ENCODE measurements around the gene IKBKG.

The IKBKG gene

GRCh38 chrX:154512879-154513553, 34.4 kb upstream of the IKBKG start:
- Histone ChIP-seq H3K9ac (ENCODE audit: low read length) (no peak overlapping the region), H3K9me3 (ENCODE audit: control insufficient read depth, low read depth, low read length) (peaks cover 4% of the 10 kb centered on the region), H3K27ac (ENCODE audit: low read length) (no peak overlapping the region)

GRCh38 chrX:154513716-154514115, 33.7 kb upstream of the IKBKG start:
- H3K27me3 ChIP-seq (ENCODE audit: control insufficient read depth, insufficient read depth, low read length) = no peaks in the 10 kb centered on the region
- H3K4me1 ChIP-seq (ENCODE audit: control insufficient read depth, low read depth, low read length) = peaks cover 3% of the 10 kb centered on the region
- H3K4me3 ChIP-seq (ENCODE audit: low read length) = no peak overlapping the region
- no peak overlapping the region for H3K27ac ChIP-seq (ENCODE audit: low read length)
- H3K36me3 ChIP-seq (ENCODE audit: control insufficient read depth, low read depth, low read length) = no peaks in the 10 kb centered on the region
- H3K9ac ChIP-seq (ENCODE audit: low read length) = no peak overlapping the region
- H3K9me3 ChIP-seq (ENCODE audit: control insufficient read depth, low read depth, low read length) = peaks cover 4% of the 10 kb centered on the region

More at GRCh38 chrX:154512879-154513553, 34.4 kb upstream of the IKBKG start:
- Histone ChIP-seq H3K4me1 (ENCODE audit: control insufficient read depth, low read depth, low read length) (peaks cover 3% of the 10 kb centered on the region), H3K27me3 (ENCODE audit: control insufficient read depth, insufficient read depth, low read length) (no peaks in the 10 kb centered on the region), H3K4me3 (ENCODE audit: low read length) (no peak overlapping the region), H3K36me3 (ENCODE audit: control insufficient read depth, low read depth, low read length) (no peaks in the 10 kb centered on the region)

DNA sequence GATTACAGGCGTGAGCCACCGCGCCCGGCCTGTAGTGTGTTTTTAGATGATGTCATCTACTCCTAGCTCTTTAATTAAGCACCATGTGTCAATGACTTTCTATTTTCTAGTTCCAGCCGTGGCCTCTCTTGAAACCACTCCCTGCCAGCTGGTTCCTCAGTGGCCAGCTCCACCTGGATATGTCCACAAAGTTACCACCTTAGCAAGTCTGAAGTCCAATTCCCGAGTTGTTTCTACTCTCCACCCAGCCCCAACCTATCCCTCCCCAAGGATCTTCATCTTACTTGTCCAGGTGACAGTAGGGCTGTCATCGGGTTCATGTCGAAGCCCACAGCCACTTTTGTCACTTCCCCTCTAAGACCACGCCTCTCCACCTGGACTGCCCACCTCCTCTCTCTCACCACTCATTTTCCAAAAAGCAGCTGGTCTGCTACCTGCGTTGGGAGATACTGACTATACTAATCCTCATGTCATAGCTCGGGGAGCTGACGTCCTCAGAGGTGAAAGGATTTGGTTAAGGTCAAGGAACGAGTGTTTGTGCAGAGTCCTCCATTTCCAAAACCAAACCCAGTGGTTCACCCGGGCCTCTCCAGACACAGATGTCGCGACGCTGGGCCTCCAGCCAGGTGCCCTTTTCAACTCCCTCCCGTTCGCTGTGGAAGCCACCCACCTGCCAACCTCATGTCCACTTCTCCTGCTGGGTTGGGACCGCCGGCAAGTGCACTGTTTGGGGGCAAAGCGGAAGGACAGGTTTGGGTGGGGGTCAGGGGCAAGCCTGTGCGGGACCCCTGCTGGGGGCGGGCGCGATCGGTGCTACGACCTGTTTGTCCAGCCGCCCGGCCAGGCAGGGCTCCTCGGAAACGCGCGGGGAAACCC, 32.1 kb upstream of the IKBKG start:
- Histone ChIP-seq H3K9ac (ENCODE audit: low read length) (peak overlapping the region; percentile 61), H3K4me1 (ENCODE audit: control insufficient read depth, low read depth, low read length) (peaks cover 3% of the 10 kb centered on the region), H3K9me3 (ENCODE audit: control insufficient read depth, low read depth, low read length) (no peaks in the 10 kb centered on the region), H3K27me3 (ENCODE audit: control insufficient read depth, insufficient read depth, low read length) (no peaks in the 10 kb centered on the region), H3K36me3 (ENCODE audit: control insufficient read depth, low read depth, low read length) (no peaks in the 10 kb centered on the region), H3K27ac (ENCODE audit: low read length) (no peak overlapping the region), H3K4me3 (ENCODE audit: low read length) (peak overlapping the region; percentile 65)

DNA sequence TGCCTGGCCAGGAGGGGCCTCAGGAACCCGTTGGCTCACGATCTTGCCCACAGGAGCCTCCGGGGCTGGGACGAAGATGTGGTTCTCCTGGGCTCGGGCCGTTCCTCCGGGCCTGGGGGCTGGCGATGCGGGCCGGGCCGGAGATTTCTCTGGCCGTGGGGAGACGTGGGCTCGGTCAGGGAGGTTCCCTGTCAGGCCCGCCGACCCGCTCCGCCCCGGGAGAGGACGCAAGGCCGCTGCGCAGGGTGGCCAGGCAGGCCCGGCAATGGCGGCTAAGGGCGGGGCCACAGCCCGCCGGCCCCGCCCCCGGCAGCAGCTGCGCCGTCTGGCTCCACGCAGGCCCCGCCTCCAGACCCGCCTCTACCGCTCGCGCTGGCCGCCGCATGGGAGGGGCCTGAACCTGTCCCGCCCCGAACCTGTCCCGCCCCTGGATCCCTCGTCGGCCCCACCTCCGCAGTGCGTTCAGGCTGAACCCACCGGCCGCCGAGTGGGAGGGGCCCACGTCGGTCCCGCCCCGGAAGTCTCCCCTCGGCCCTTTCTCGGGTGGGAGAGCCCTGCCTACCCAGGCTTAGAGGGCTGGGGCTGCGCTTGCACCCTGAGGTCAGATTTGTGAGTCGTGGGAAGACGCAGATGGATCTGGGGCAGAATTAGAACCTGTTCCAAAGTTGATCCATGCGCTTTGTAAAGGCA, 31.3 kb upstream of the IKBKG start, which contains the start of gene FAM3A:
Gene FAM3A (minus strand): TSS at position 267 of the 690 bp plus-strand sequence. CDS start 460 bp downstream, outside the sequence.
- peaks cover 3% of the 10 kb centered on the region for H3K4me1 ChIP-seq (ENCODE audit: control insufficient read depth, low read depth, low read length)
- no peaks in the 10 kb centered on the region for H3K27me3 ChIP-seq (ENCODE audit: control insufficient read depth, insufficient read depth, low read length)
- H3K27ac ChIP-seq (ENCODE audit: low read length) = no peak within 1 kb of the TSS
- H3K9me3 ChIP-seq (ENCODE audit: control insufficient read depth, low read depth, low read length) = no peaks in the 10 kb centered on the region
- H3K4me3 ChIP-seq (ENCODE audit: low read length) = peak within 1 kb of the TSS; percentile 65
- H3K36me3 ChIP-seq (ENCODE audit: control insufficient read depth, low read depth, low read length) = no peaks in the 10 kb centered on the region
- H3K9ac ChIP-seq (ENCODE audit: low read length) = peak within 1 kb of the TSS; percentile 61

DNA sequence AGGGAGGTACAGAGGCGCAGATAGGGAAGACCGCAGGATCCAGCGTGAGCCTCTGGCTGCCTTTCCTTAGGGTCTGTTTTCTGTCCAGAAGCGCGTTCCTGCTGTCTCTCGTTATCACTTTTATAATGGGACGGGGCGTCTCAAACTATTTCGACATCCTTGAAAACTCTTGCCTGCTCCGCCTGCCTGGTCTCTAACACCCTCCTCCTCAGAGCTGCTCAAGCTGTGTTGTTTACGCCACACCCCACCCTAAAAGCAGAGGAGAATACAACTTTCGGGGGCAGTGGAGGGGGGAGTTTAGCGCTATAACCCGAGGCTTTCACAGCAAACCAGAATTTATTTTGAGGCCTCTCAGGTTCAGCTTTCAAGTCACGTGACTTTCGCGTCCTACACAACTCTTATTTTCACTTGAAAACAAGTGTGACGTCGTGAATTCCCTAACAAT, 30.7 kb upstream of the IKBKG start:
- no peaks in the 10 kb centered on the region for H3K27me3 ChIP-seq (ENCODE audit: control insufficient read depth, insufficient read depth, low read length)
- no peaks in the 10 kb centered on the region for H3K36me3 ChIP-seq (ENCODE audit: control insufficient read depth, low read depth, low read length)
- peak overlapping the region; percentile 47 for H3K9ac ChIP-seq (ENCODE audit: low read length)
- H3K27ac ChIP-seq (ENCODE audit: low read length) = no peak overlapping the region
- peaks cover 3% of the 10 kb centered on the region for H3K4me1 ChIP-seq (ENCODE audit: control insufficient read depth, low read depth, low read length)
- peak overlapping the region; percentile 52 for H3K4me3 ChIP-seq (ENCODE audit: low read length)
- H3K9me3 ChIP-seq (ENCODE audit: control insufficient read depth, low read depth, low read length) = no peaks in the 10 kb centered on the region

- Histone ChIP-seq H3K4me3 (ENCODE audit: low read length) (peak overlapping the region; percentile 52), H3K9me3 (ENCODE audit: control insufficient read depth, low read depth, low read length) (peaks cover under 1% of the 10 kb centered on the region), H3K36me3 (ENCODE audit: control insufficient read depth, low read depth, low read length) (no peaks in the 10 kb centered on the region), H3K4me1 (ENCODE audit: control insufficient read depth, low read depth, low read length) (peaks cover 3% of the 10 kb centered on the region), H3K27ac (ENCODE audit: low read length) (no peak overlapping the region), H3K27me3 (ENCODE audit: control insufficient read depth, insufficient read depth, low read length) (peaks cover 2% of the 10 kb centered on the region), H3K9ac (ENCODE audit: low read length) (peak overlapping the region; percentile 47)
These were observed 30.2 kb upstream of the IKBKG start for GRCh38 chrX:154517101-154517781.

GRCh38 chrX:154519389-154519788, 28.0 kb upstream of the IKBKG start:
- no peak overlapping the region for H3K4me3 ChIP-seq (ENCODE audit: low read length)

GRCh38 chrX:154525606-154526490, 21.6 kb upstream of the IKBKG start:
- Histone ChIP-seq H3K9ac (ENCODE audit: low read length) (no peak overlapping the region), H3K4me1 (ENCODE audit: control insufficient read depth, low read depth, low read length) (no peaks in the 10 kb centered on the region), H3K27me3 (ENCODE audit: control insufficient read depth, insufficient read depth, low read length) (peaks cover 39% of the 10 kb centered on the region), H3K36me3 (ENCODE audit: control insufficient read depth, low read depth, low read length) (no peaks in the 10 kb centered on the region), H3K9me3 (ENCODE audit: control insufficient read depth, low read depth, low read length) (peaks cover 5% of the 10 kb centered on the region), H3K4me3 (ENCODE audit: low read length) (no peak overlapping the region), H3K27ac (ENCODE audit: low read length) (no peak overlapping the region)

More at GRCh38 chrX:154519389-154519788, 28.0 kb upstream of the IKBKG start:
- Histone ChIP-seq H3K9me3 (ENCODE audit: control insufficient read depth, low read depth, low read length) (peaks cover 5% of the 10 kb centered on the region), H3K4me1 (ENCODE audit: control insufficient read depth, low read depth, low read length) (peaks cover 3% of the 10 kb centered on the region), H3K9ac (ENCODE audit: low read length) (no peak overlapping the region), H3K27ac (ENCODE audit: low read length) (no peak overlapping the region), H3K36me3 (ENCODE audit: control insufficient read depth, low read depth, low read length) (no peaks in the 10 kb centered on the region), H3K27me3 (ENCODE audit: control insufficient read depth, insufficient read depth, low read length) (peaks cover 20% of the 10 kb centered on the region)

- no peaks in the 10 kb centered on the region for H3K36me3 ChIP-seq (ENCODE audit: control insufficient read depth, low read depth, low read length)
- peaks cover 38% of the 10 kb centered on the region for H3K27me3 ChIP-seq (ENCODE audit: control insufficient read depth, insufficient read depth, low read length)
- H3K4me1 ChIP-seq (ENCODE audit: control insufficient read depth, low read depth, low read length) = no peaks in the 10 kb centered on the region
- H3K4me3 ChIP-seq (ENCODE audit: low read length) = peak overlapping the region; percentile 38
- no peak overlapping the region for H3K27ac ChIP-seq (ENCODE audit: low read length)
- H3K9me3 ChIP-seq (ENCODE audit: control insufficient read depth, low read depth, low read length) = peaks cover 5% of the 10 kb centered on the region
- H3K9ac ChIP-seq (ENCODE audit: low read length) = no peak overlapping the region
These were observed 20.3 kb upstream of the IKBKG start for GRCh38 chrX:154526901-154527675.

DNA sequence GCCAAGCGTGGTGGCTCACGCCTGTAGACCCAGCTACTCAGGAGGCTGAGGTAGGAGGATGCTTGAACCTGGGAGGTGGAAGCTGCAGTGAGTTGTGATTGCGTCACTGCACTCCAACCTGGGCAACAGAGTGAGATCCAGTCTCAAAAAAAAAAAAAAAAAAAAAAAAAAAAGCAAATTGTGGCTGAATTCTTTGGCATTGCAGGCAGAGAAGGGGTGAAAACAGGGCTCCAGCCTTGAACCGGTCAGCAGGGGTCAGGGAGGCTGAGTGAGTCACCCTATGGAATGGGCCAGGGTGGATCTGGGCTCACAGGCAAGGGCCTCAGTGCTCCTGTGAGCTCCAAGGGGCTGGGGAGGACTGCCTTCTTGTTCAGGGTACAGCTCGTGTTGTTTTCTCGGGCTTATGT, 18.2 kb upstream of the IKBKG start:
- Histone ChIP-seq H3K27me3 (ENCODE audit: control insufficient read depth, insufficient read depth, low read length) (peaks cover 20% of the 10 kb centered on the region), H3K4me3 (ENCODE audit: low read length) (no peak overlapping the region), H3K4me1 (ENCODE audit: control insufficient read depth, low read depth, low read length) (no peaks in the 10 kb centered on the region), H3K27ac (ENCODE audit: low read length) (no peak overlapping the region), H3K9me3 (ENCODE audit: control insufficient read depth, low read depth, low read length) (no peaks in the 10 kb centered on the region), H3K36me3 (ENCODE audit: control insufficient read depth, low read depth, low read length) (peaks cover 13% of the 10 kb centered on the region), H3K9ac (ENCODE audit: low read length) (no peak overlapping the region)
